Stimulated activated CD4-positive, alpha-beta T cell treated with anti-CD3 and anti-CD28 coated beads, Interleukin-1b, Interleukin-23, amount 100 ng/mL, for 24 hours (primary cell): Measurements from ENCODE around the gene EXOC3.
"Not testable (repeated sequence)": the region's sequence is repeated elsewhere in the genome, so short reads cannot be mapped to it uniquely, and the experiment has no call there.

Experiments used
- DNase-seq, 4 experiments: peaks; one replicate each; pipeline ENCODE4 v3.0.0-alpha.2; 2020; ENCODE audit warnings: low read depth in 4 of 4, low spot score in 1 of 4

The EXOC3 gene

GRCh38 chr5:472656-473550 lies 29.9 kb downstream of the EXOC3 start:
- DNase-seq = peak; percentile 73 to 88 (median 84)

- DNase-seq = peak in 1 of 4 experiments; percentile 17
These were observed 30.7 kb downstream of the EXOC3 start for GRCh38 chr5:473551-474192.

GRCh38 chr5:474232-474839 lies 31.4 kb downstream of the EXOC3 start:
- DNase-seq = not testable (repeated sequence)

- no peak for DNase-seq
These were observed 32.1 kb downstream of the EXOC3 start for GRCh38 chr5:474840-475661.

- DNase-seq = no peak
These were observed 32.7 kb downstream of the EXOC3 start for GRCh38 chr5:475704-476101.

- DNase-seq = no peak
These were observed 33.3 kb downstream of the EXOC3 start for GRCh38 chr5:476102-476813.

GRCh38 chr5:476814-477175 lies 33.8 kb downstream of the EXOC3 start:
- DNase-seq = no peak

GRCh38 chr5:477247-477646 lies 34.3 kb downstream of the EXOC3 start:
- no peak for DNase-seq

- no peak for DNase-seq
These were observed 34.9 kb downstream of the EXOC3 start for GRCh38 chr5:477871-478270.

GRCh38 chr5:478369-478981 lies 35.5 kb downstream of the EXOC3 start:
- no peak for DNase-seq

GRCh38 chr5:478982-479535 lies 36.1 kb downstream of the EXOC3 start:
- no peak for DNase-seq

- no peak for DNase-seq
These were observed 36.8 kb downstream of the EXOC3 start for GRCh38 chr5:479566-480319.

GRCh38 chr5:481347-481746 lies 38.4 kb downstream of the EXOC3 start:
- no peak for DNase-seq

GRCh38 chr5:482021-482420 lies 39.0 kb downstream of the EXOC3 start:
- no peak for DNase-seq

- no peak for DNase-seq
These were observed 39.5 kb downstream of the EXOC3 start for GRCh38 chr5:482506-482905.

GRCh38 chr5:483011-483410 lies 40.0 kb downstream of the EXOC3 start:
- no peak for DNase-seq

GRCh38 chr5:483434-484140 lies 40.6 kb downstream of the EXOC3 start:
- DNase-seq = no peak

GRCh38 chr5:484556-484955 lies 41.6 kb downstream of the EXOC3 start:
- DNase-seq = no peak
